DND-41 (cell line): ENCODE measurements around the gene SMIM32.

ENCODE experiments used
- ATAC-seq: fragments of 200-7000 bp; cut with Tn5 transposase; 3 replicates; pipeline ENCODE4 v1.9.1; 2021; ENCODE audit warnings: low read depth; ENCODE audit not compliant: insufficient read depth
- DNase-seq: peaks from one replicate; pipeline ENCODE4 v3.0.0-alpha.2; 2020
- H2AFZ ChIP-seq: 2 replicates; pipeline ENCODE4 v1.6.0; 2012; ENCODE audit warnings: low read depth, low read length
- H3K27ac ChIP-seq: 2 replicates; pipeline ENCODE4 v1.5.1; 2012; ENCODE audit warnings: low read length, inconsistent platforms
- H3K27me3 ChIP-seq: fragments of 200-600 bp; sonication (generic); 2 replicates; pipeline ENCODE4 v1.6.0; 2012; ENCODE audit warnings: low read length, mild to moderate bottlenecking, inconsistent platforms; ENCODE audit not compliant: insufficient read depth, poor library complexity
- H3K36me3 ChIP-seq: 2 replicates; pipeline ENCODE4 v1.5.1; 2012; ENCODE audit warnings: low read length, inconsistent platforms; ENCODE audit not compliant: insufficient read depth
- H3K4me1 ChIP-seq: 2 replicates; pipeline ENCODE4 v1.5.1; 2012; ENCODE audit warnings: mild to moderate bottlenecking, low read length; ENCODE audit not compliant: insufficient read depth
- H3K4me2 ChIP-seq: 2 replicates; pipeline ENCODE4 v1.6.0; 2012; ENCODE audit warnings: mild to moderate bottlenecking, moderate library complexity, low read length, inconsistent platforms; ENCODE audit not compliant: insufficient read depth
- H3K4me3 ChIP-seq, 2 experiments: fragments of 200-600 bp in 1 of 2; shearing (Covaris generic) in 1 of 2; 2 replicates each; pipeline ENCODE4 v1.5.1; 2012 to 2016; ENCODE audit warnings: inconsistent platforms in 2 of 2, low read length in 2 of 2, mild to moderate bottlenecking in 2 of 2, low read depth in 1 of 2, moderate library complexity in 1 of 2
- H3K79me2 ChIP-seq: 2 replicates; pipeline ENCODE4 v1.6.0; 2012; ENCODE audit warnings: low read length, inconsistent platforms; ENCODE audit not compliant: insufficient read depth
- H3K9ac ChIP-seq: 2 replicates; pipeline ENCODE4 v1.6.0; 2012; ENCODE audit warnings: low read depth, mild to moderate bottlenecking, inconsistent platforms, low read length, moderate library complexity
- H3K9me3 ChIP-seq: 2 replicates; pipeline ENCODE4 v1.5.1; 2012; ENCODE audit warnings: low read length, moderate library complexity, mild to moderate bottlenecking, inconsistent platforms; ENCODE audit not compliant: insufficient read depth, severe bottlenecking
- H4K20me1 ChIP-seq: 2 replicates; pipeline ENCODE4 v1.6.0; 2012; ENCODE audit warnings: low read length; ENCODE audit not compliant: insufficient read depth
- CTCF ChIP-seq: IDR thresholded peaks from 2 replicates; pipeline ENCODE4 v1.5.1; 2012; ENCODE audit warnings: borderline replicate concordance, low read length, moderate library complexity, mild to moderate bottlenecking; ENCODE audit not compliant: poor library complexity, severe bottlenecking; ENCODE audit errors: extremely low read depth
- EZH2 ChIP-seq: IDR thresholded peaks from 3 replicates; pipeline ENCODE4 v1.6.1; 2012; ENCODE audit warnings: borderline replicate concordance, low read depth, mild to moderate bottlenecking, moderate library complexity, low read length, inconsistent platforms; ENCODE audit not compliant: severe bottlenecking

Gene SMIM32

DNA sequence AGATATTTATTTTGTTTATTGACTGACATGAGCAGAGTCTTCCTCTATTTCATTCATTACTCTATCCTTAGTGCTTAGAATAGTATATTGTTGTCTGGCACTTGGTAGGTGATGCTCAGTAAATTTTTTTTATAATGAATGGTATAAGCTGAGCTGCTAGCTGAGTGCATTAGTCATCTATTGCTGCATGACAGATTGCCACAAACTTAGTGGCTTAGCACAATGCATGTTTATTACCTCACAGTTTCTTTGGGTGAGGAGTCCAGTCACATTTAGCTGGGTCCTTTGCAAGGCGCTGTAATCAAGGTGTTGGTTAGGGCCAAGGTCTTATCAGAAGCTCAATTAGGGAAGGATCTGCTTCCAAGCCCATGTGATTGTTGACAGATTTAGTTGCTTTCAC lies 37.2 kb downstream of the SMIM32 start:
- H3K9ac ChIP-seq: no peak overlapping the region
- H3K27me3 ChIP-seq: peaks cover 5% of the 10 kb centered on the region
- H3K4me1 ChIP-seq: no peaks in the 10 kb centered on the region
- H3K36me3 ChIP-seq: no peaks in the 10 kb centered on the region
- H2AFZ ChIP-seq: no peak overlapping the region
- no peak overlapping the region for H3K4me2 ChIP-seq
- ATAC-seq: no peak
- H3K27ac ChIP-seq: no peak overlapping the region
- DNase-seq: no peak
- H4K20me1 ChIP-seq: no peaks in the 10 kb centered on the region
- no peak overlapping the region for H3K4me3 ChIP-seq
- TF ChIP-seq CTCF (no peak), EZH2 (no peak)
- H3K9me3 ChIP-seq: no peaks in the 10 kb centered on the region
- no peaks in the 10 kb centered on the region for H3K79me2 ChIP-seq

DNA sequence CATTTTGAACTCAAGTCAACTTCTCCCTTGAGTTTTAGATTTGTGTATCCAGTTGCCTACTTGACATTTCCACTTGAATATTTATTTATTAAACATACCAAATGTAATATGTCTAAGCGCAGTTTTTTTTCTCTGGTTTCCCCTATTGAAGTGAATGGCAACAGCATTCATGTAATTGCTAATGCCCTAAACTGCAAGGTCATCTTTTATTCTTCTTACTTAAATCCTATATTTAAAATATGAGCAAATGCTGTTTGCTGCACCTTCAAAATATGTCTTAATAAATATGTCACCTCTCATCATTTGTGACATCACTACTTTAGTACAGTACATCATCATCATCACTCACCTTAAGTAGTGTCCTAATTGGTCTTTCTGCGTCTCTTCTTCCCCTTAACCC lies 37.9 kb downstream of the SMIM32 start:
- H3K27ac ChIP-seq: no peak overlapping the region
- H3K4me1 ChIP-seq: no peaks in the 10 kb centered on the region
- H4K20me1 ChIP-seq: no peaks in the 10 kb centered on the region
- H3K79me2 ChIP-seq: no peaks in the 10 kb centered on the region
- no peaks in the 10 kb centered on the region for H3K9me3 ChIP-seq
- H3K4me2 ChIP-seq: no peak overlapping the region
- DNase-seq: no peak
- H3K4me3 ChIP-seq: no peak overlapping the region
- H3K27me3 ChIP-seq: peaks cover 4% of the 10 kb centered on the region
- no peaks in the 10 kb centered on the region for H3K36me3 ChIP-seq
- no peak for ATAC-seq
- no peak overlapping the region for H3K9ac ChIP-seq
- TF ChIP-seq CTCF (no peak), EZH2 (no peak)
- no peak overlapping the region for H2AFZ ChIP-seq

DNA sequence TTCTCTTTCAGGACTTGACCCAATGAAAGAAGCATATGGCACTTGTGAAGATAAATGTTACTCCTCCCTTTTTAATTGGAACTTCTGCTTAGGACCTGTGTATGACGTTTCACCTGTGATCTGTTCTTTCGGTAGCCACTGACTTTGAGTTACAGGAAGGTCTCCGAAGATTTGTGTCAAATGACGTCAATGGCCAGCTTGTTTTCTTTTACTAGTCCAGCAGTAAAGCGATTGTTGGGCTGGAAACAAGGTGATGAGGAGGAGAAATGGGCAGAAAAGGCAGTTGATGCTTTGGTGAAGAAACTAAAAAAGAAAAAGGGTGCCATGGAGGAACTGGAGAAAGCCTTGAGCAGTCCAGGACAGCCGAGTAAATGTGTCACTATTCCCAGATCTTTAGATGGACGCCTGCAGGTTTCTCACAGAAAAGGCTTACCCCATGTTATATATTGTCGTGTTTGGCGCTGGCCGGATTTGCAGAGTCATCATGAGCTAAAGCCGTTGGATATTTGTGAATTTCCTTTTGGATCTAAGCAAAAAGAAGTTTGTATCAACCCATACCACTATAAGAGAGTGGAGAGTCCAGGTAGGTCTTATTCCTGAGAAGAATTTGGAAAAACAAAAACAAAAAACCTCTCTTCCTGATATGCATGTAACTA lies 39.3 kb downstream of the SMIM32 start:
- no peaks in the 10 kb centered on the region for H3K36me3 ChIP-seq
- ATAC-seq (no peak), DNase-seq (no peak)
- no peak overlapping the region for H3K4me2 ChIP-seq
- no peaks in the 10 kb centered on the region for H3K79me2 ChIP-seq
- H4K20me1 ChIP-seq: no peaks in the 10 kb centered on the region
- no peak overlapping the region for H3K4me3 ChIP-seq
- peaks cover 4% of the 10 kb centered on the region for H3K27me3 ChIP-seq
- TF ChIP-seq CTCF: no peak
- no peak overlapping the region for H3K9ac ChIP-seq
- H3K9me3 ChIP-seq: no peaks in the 10 kb centered on the region
- H3K27ac ChIP-seq: no peak overlapping the region
- no peaks in the 10 kb centered on the region for H3K4me1 ChIP-seq
- H2AFZ ChIP-seq: no peak overlapping the region

DNA sequence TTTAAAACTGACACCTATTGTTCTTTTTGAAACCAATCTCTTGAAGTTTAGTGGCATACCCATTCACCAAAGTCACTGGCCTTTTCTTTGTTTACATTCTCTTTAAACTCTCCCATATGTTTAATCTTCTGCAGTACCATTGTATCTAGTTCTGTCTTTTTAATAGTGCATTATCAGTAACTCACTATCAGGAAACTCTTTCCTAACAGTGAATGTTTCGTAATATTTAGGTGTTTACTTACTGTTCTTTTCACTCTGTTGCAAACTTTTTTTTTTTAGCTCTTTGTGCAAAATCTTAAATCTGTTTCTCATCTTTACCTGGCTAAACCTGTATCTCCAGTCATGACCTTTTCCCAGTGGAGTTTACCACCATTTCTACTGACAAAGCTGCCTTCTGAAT lies 43.1 kb downstream of the SMIM32 start:
- no peak overlapping the region for H2AFZ ChIP-seq
- no peak overlapping the region for H3K4me3 ChIP-seq
- no peaks in the 10 kb centered on the region for H3K79me2 ChIP-seq
- no peak overlapping the region for H3K4me2 ChIP-seq
- no peak for TF ChIP-seq EZH2
- no peak for TF ChIP-seq CTCF
- H3K4me1 ChIP-seq: no peaks in the 10 kb centered on the region
- no peaks in the 10 kb centered on the region for H4K20me1 ChIP-seq
- H3K9me3 ChIP-seq: no peaks in the 10 kb centered on the region
- no peak overlapping the region for H3K27ac ChIP-seq
- no peak for DNase-seq
- ATAC-seq: no peak
- H3K27me3 ChIP-seq: peaks cover 6% of the 10 kb centered on the region
- H3K36me3 ChIP-seq: no peaks in the 10 kb centered on the region
- no peak overlapping the region for H3K9ac ChIP-seq
